HG03354 (cell line): ENCODE results near the gene NENF.
"Not testable (repeated sequence)": the region's sequence is repeated elsewhere in the genome, so short reads cannot be mapped to it uniquely, and the experiment has no call there.

Experiments
- ATAC-seq: cut with Tn5 transposase; IDR thresholded peaks from one replicate; pipeline ENCODE4 v1.9.1; 2021; ENCODE audit warnings: mild to moderate bottlenecking; ENCODE audit not compliant: unreplicated experiment, poor library complexity, severe bottlenecking

NENF gene

DNA sequence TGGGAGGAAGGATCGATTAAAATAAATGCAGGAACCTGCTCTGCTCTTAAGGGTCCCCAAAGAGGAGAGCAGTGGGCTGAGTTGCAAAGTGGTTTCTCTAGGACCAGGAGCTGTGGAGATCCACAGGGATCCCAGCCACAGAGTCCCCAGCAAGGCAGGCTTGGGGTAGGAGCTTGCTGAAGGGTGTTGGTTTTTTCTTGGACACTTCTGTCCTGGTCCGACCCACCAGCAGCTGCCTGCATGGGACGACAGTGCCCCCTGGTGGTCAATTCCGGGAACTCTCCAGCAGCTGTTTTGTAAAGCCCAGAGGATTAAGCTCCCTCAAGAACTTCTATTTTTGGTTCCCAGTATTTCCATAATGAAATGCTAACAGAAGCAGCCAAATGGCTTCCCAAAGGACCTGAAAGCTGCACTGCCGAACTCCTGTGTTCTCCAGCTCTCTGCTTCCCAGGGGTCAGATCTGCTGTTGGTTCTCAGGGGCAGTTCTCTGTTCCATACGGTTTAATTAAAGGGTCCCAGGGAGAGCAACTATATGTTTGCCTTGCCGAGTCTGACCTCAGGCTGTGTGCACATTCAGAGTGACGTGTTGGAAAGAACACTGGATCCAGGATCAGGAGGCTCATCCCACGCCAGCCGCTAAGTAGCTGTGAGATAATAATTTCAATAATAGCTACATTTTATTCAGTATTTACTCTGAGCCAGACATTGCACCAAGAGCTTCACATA, 23.2 kb downstream of the NENF start:
- ATAC-seq: peak; percentile 69

- no peak for ATAC-seq
Measured at GRCh38 chr1:212457740-212458338, 25.1 kb downstream of the NENF start.

- ATAC-seq: no peak
Measured at GRCh38 chr1:212458817-212459216, 26.1 kb downstream of the NENF start.

DNA sequence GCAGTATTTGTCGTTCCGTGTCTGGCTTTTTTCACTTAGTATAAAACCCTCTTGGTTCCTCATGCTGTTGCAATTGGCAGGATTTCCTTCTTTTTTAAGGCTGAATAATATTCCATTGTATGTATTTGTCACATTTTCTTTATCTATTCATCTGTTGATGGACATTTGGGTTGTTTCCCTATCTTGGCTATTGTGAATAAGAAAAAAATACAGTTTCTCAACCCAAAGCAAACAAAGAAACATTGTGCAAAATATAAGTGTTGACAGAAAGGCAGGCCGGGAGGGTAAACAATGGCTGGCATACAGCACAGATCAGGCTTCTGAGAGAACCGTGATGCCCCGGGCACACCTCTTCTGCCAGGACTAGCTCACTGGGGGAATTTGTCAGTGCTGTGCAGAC, 26.9 kb downstream of the NENF start:
- no peak for ATAC-seq

DNA sequence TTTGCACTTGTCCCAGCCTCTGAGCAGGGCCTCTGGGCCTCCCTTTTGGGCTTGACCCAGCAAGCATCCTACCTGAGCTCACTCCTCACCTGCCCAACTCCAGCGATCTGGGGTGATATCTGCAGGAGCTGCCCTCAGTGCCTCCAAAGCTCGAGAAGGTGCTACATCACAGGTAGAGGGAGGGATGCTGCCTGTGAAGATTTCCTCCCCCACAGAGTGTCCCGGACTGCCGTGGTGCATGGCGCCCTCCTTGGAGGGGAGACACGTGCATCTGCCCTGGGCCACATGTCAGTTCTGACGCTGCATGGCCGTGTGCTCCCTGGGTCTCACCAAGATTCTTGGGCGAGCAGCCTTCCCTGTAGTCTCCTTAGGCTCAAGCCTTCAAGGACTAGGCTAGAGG, 27.7 kb downstream of the NENF start:
- no peak for ATAC-seq

GRCh38 chr1:212461916-212462660, 29.4 kb downstream of the NENF start:
- ATAC-seq: no peak

GRCh38 chr1:212463565-212464285, 31.0 kb downstream of the NENF start:
- no peak for ATAC-seq

DNA sequence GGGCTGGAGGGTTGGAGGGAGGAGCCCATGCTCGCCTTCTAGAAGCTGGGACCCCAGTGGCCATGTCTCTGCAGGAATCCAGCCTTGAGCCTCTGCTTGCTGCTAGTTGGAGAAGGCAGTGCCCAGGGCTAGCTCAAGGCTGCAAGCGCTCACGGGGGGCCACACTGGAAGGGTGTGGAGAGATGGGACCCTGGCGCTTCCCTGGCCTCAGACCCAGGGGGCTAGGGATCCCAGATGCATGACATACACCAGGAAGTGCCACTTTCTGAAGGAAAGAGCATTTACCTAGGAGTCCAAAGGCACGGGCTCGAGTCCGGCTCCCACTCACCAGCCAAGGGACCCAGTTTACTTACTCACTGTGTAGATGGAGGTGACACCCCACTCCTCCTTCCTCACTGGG, 32.6 kb downstream of the NENF start:
- no peak for ATAC-seq

DNA sequence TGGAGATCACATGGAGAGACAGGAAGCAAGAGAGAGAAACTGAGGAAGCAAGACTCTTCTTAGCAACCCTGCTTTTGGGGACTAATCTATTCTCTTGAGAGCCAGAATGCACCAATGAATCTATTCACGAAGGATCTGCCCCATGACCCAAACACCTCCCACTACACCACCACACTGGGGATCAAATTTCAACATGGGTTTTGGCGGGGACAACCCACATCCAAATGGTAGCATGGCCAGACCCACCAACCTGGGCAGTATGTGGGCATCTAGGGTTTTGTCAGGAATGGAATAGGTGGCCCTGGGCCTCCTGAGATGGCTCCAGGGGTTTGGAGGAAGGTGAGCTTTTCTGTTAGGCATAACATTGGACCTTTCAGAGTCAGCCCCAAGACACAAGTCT, 33.7 kb downstream of the NENF start:
- ATAC-seq: no peak

DNA sequence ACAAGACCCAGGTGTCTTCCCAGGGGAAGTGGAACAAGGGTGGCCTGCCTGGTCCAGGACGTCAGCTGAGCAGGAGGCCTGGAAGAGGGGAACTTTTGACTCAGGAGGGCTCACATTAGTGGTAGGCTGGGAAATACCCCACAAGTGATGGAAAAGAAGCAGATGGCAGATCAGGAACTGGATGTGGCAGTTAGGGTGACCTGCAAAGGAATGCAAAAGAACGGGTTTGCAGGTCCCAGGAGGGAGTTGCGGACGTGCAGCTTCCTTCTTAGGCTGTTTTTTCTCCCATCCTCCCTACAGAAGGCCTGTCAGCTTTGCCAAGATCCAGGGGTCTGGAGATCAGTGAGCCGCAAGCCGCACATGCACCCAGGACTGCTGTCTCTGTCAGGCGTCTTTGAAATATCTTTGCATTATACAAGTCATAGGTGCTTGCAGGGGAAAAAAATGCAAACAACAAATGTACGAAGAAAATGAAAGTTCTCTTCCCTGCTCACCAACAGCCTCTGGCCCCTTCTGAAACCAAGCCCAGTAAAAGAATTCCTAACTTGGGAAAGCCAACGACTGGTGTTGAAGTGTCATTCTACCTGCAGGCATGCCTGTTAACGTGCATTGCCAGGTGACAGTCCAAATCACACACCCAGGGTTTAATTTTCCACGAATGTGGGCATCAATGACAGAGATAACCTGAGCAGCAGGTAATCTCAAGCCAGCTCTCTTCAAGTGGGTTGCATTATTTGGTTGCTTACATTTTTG, 34.4 kb downstream of the NENF start:
- no peak for ATAC-seq

- no peak for ATAC-seq
Measured at GRCh38 chr1:212467843-212468482, 35.2 kb downstream of the NENF start.

DNA sequence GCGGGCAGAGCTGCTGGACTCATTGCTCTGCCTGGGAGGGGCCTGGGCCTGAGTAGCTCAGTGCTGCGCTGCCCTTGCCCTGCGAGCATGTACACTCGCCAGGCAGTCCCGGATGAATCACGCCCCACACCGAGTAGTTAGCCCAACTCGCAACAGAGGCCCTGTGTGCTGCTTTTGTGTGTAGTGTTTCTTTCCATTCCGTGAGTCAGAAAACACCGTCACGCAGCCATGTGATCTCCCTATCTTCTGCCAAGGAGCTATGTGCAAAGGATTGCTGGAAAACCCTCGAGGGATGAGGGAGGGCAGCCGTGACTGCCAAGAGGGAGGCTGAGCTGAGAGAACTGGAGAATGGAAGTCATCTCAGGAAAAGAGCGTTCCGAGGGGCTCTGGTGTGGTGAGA, 37.3 kb downstream of the NENF start:
- no peak for ATAC-seq

GRCh38 chr1:212471286-212471685, 38.6 kb downstream of the NENF start:
- no peak for ATAC-seq

GRCh38 chr1:212471891-212472675, 39.4 kb downstream of the NENF start:
- no peak for ATAC-seq

DNA sequence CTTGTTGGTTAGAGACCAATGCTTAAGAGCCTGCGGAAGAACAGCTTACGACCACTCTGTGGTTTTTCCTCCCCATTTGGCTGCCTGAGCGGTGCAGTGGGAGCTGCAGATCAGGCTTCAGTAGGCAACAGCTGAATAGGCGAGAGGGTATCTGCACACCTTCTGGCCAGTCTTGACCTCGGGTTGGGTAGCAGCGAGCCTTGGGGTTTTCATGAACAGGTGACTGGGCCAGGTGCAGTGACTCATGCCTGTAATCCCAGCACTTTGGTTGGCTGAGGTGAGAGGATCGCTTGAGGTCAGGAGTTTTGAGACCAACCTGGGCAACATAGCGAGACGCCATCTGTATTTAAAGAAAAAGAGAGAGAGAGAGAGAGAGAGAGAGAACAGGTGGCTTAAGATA, 41.0 kb downstream of the NENF start:
- ATAC-seq: no peak

- no peak for ATAC-seq
Measured at GRCh38 chr1:212475151-212475550, 42.4 kb downstream of the NENF start.

DNA sequence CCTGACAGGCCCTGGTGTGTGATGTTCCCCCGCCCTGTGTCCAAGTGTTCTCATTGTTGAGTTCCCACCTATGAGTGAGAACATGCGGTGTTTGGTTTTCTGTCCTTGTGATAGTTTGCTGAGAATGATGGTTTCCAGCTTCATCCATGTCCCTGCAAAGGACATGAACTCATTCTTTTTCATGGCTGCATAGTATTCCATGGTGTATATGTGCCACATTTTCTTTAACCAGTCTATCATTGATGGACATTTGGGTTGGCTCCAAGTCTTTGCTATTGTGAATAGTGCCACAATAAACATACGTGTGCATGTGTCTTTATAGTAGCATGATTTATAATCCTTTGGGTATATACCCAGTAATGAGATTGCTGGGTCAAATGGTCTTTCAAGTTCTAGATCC, 43.1 kb downstream of the NENF start:
- ATAC-seq: not testable (repeated sequence)

- peak; percentile 94 for ATAC-seq
Measured at GRCh38 chr1:212477014-212477679, 44.4 kb downstream of the NENF start.
